ENCODE measurements around the gene NRDC. TPM values are rescaled to one million over a fixed set of nuclear protein-coding genes. Genes with fewer than 3 reads are reported as not detected.
A peak's percentile ranks its signal among the peaks of the same experiment; 100 is the strongest.

NRDC gene
- total and polyA plus RNA-seq, 9 of the 15 experiments (the other 6 are each of a cell fraction or from before 2014, with no cell fraction given): 102 to 371 (median 201) TPM

DNA sequence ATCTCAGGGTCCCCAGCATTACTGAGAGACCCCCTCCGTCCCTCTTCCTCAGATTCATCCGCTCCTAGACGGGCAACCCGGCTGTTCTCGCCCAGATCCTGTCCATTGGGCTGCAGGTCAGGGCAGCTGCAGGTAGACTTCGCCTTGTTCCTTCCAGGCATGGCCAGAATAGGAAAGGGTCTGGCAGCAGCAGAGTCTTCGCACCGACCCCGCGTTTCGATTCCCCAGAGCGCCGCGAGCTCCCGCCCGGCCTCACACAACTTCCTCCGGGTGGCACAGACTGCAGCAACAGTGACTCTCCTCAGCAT, 265 bp downstream of the NRDC start (continued):
- TF ChIP-seq DMBX1 (CRISPR knock-in tag; IDR thresholded peaks at IDR 0.05; ENCODE audit: borderline replicate concordance): no peak
- no peak; the same call in 1 of the 2 replicates for TF ChIP-seq TRIM28 (IDR thresholded peaks at IDR 0.05)
- TF ChIP-seq ZNF347 (CRISPR knock-in tag; IDR thresholded peaks at IDR 0.05; ENCODE audit: low read depth): no peak
- TF ChIP-seq NCOA2 (IDR thresholded peaks at IDR 0.05; ENCODE audit: partially characterized antibody in 2 of 2): no peak
- TF ChIP-seq, protein P1, sequence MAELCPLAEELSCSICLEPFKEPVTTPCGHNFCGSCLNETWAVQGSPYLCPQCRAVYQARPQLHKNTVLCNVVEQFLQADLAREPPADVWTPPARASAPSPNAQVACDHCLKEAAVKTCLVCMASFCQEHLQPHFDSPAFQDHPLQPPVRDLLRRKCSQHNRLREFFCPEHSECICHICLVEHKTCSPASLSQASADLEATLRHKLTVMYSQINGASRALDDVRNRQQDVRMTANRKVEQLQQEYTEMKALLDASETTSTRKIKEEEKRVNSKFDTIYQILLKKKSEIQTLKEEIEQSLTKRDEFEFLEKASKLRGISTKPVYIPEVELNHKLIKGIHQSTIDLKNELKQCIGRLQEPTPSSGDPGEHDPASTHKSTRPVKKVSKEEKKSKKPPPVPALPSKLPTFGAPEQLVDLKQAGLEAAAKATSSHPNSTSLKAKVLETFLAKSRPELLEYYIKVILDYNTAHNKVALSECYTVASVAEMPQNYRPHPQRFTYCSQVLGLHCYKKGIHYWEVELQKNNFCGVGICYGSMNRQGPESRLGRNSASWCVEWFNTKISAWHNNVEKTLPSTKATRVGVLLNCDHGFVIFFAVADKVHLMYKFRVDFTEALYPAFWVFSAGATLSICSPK (IDR thresholded peaks at IDR 0.05; ENCODE audit: borderline replicate concordance): 0 out of 2 replicates have a peak, but pooled peaks have one; percentile 40
- TF ChIP-seq, protein P2, sequence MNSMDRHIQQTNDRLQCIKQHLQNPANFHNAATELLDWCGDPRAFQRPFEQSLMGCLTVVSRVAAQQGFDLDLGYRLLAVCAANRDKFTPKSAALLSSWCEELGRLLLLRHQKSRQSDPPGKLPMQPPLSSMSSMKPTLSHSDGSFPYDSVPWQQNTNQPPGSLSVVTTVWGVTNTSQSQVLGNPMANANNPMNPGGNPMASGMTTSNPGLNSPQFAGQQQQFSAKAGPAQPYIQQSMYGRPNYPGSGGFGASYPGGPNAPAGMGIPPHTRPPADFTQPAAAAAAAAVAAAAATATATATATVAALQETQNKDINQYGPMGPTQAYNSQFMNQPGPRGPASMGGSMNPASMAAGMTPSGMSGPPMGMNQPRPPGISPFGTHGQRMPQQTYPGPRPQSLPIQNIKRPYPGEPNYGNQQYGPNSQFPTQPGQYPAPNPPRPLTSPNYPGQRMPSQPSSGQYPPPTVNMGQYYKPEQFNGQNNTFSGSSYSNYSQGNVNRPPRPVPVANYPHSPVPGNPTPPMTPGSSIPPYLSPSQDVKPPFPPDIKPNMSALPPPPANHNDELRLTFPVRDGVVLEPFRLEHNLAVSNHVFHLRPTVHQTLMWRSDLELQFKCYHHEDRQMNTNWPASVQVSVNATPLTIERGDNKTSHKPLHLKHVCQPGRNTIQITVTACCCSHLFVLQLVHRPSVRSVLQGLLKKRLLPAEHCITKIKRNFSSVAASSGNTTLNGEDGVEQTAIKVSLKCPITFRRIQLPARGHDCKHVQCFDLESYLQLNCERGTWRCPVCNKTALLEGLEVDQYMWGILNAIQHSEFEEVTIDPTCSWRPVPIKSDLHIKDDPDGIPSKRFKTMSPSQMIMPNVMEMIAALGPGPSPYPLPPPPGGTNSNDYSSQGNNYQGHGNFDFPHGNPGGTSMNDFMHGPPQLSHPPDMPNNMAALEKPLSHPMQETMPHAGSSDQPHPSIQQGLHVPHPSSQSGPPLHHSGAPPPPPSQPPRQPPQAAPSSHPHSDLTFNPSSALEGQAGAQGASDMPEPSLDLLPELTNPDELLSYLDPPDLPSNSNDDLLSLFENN (IDR thresholded peaks at IDR 0.05; ENCODE audit: low read depth in 2 of 2, low read length in 2 of 2): no peak
- TF ChIP-seq SOX6 (IDR thresholded peaks at IDR 0.05): no peak
- no peak for TF ChIP-seq ZNF79 (CRISPR knock-in tag; IDR thresholded peaks at IDR 0.05; ENCODE audit: low read depth)
- TF ChIP-seq MAZ (CRISPR knock-in tag; conservative IDR thresholded peaks at IDR 0.05 in 1 of 2, IDR thresholded peaks at IDR 0.05 in 1 of 2): no peak
- peak; percentile 59 to 79; a peak in 1 of 4 replicates for TF ChIP-seq MLX (CRISPR knock-in tag; conservative IDR thresholded peaks at IDR 0.05)
- peak; percentile 11 for TF ChIP-seq BRD9 (IDR thresholded peaks at IDR 0.05; ENCODE audit: low read depth, partially characterized antibody)
- TF ChIP-seq, protein P3, sequence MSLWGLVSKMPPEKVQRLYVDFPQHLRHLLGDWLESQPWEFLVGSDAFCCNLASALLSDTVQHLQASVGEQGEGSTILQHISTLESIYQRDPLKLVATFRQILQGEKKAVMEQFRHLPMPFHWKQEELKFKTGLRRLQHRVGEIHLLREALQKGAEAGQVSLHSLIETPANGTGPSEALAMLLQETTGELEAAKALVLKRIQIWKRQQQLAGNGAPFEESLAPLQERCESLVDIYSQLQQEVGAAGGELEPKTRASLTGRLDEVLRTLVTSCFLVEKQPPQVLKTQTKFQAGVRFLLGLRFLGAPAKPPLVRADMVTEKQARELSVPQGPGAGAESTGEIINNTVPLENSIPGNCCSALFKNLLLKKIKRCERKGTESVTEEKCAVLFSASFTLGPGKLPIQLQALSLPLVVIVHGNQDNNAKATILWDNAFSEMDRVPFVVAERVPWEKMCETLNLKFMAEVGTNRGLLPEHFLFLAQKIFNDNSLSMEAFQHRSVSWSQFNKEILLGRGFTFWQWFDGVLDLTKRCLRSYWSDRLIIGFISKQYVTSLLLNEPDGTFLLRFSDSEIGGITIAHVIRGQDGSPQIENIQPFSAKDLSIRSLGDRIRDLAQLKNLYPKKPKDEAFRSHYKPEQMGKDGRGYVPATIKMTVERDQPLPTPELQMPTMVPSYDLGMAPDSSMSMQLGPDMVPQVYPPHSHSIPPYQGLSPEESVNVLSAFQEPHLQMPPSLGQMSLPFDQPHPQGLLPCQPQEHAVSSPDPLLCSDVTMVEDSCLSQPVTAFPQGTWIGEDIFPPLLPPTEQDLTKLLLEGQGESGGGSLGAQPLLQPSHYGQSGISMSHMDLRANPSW (CRISPR knock-in tag; IDR thresholded peaks at IDR 0.05): no peak
- no peak for TF ChIP-seq TFAM (CRISPR knock-in tag; conservative IDR thresholded peaks at IDR 0.05)
- no peak for TF ChIP-seq FOXM1 (IDR thresholded peaks at IDR 0.05; ENCODE audit: low read depth)
- TF ChIP-seq FOXM1 (CRISPR knock-in tag; IDR thresholded peaks at IDR 0.05; ENCODE audit: low read depth): peak; percentile 11; the same call in 1 of the 2 replicates
- no peak for TF ChIP-seq MCM5 (IDR thresholded peaks at IDR 0.05; ENCODE audit: low read depth)
- TF ChIP-seq ZNF23 (CRISPR knock-in tag; IDR thresholded peaks at IDR 0.05): no peak
- TF ChIP-seq GABPA (tag; conservative IDR thresholded peaks at IDR 0.05; ENCODE audit: low read depth): no peak
- TF ChIP-seq CAMTA2 (CRISPR knock-in tag; conservative IDR thresholded peaks at IDR 0.05): no peak
